Right forelimb (tissue), 1 donor: ENCODE measurements around the gene ATXN10.

Experiments used
- DNase-seq: peaks from one replicate; pipeline ENCODE4 v3.0.0-alpha.2; 2018

The ATXN10 gene

GRCh38 chr22:45880716-45881523 lies 209.3 kb downstream of the ATXN10 start:
- peak; percentile 46 for DNase-seq

- no peak for DNase-seq
These were observed 209.9 kb downstream of the ATXN10 start for GRCh38 chr22:45881524-45881875.

- DNase-seq = peak; percentile 27
These were observed 211.5 kb downstream of the ATXN10 start for GRCh38 chr22:45882881-45883810.

- DNase-seq = peak; percentile 19
These were observed 212.2 kb downstream of the ATXN10 start for GRCh38 chr22:45883811-45884170.

GRCh38 chr22:45884201-45885062 lies 212.8 kb downstream of the ATXN10 start:
- DNase-seq = peak; percentile 29

GRCh38 chr22:45885171-45885840 lies 213.7 kb downstream of the ATXN10 start:
- DNase-seq = peak; percentile 31

- DNase-seq = peak; percentile 38
These were observed 214.3 kb downstream of the ATXN10 start for GRCh38 chr22:45885941-45886395.

- no peak for DNase-seq
These were observed 214.9 kb downstream of the ATXN10 start for GRCh38 chr22:45886540-45886939.

- DNase-seq = peak; percentile 38
These were observed 215.8 kb downstream of the ATXN10 start for GRCh38 chr22:45887202-45888131.

- DNase-seq = peak; percentile 33
These were observed 216.8 kb downstream of the ATXN10 start for GRCh38 chr22:45888221-45889092.

GRCh38 chr22:45889093-45889538 lies 217.5 kb downstream of the ATXN10 start:
- DNase-seq = peak; percentile 27

GRCh38 chr22:45889539-45890350 lies 218.1 kb downstream of the ATXN10 start:
- DNase-seq = peak; percentile 45

GRCh38 chr22:45890351-45890635 lies 218.7 kb downstream of the ATXN10 start:
- DNase-seq = no peak

- peak; percentile 24 for DNase-seq
These were observed 219.4 kb downstream of the ATXN10 start for GRCh38 chr22:45891021-45891421.

GRCh38 chr22:45891471-45891995 lies 219.9 kb downstream of the ATXN10 start:
- DNase-seq = peak; percentile 42

- peak; percentile 38 for DNase-seq
These were observed 220.5 kb downstream of the ATXN10 start for GRCh38 chr22:45891996-45892621.

GRCh38 chr22:45892681-45893461 lies 221.2 kb downstream of the ATXN10 start:
- no peak for DNase-seq

GRCh38 chr22:45893516-45893915 lies 221.9 kb downstream of the ATXN10 start:
- no peak for DNase-seq
